Esophagus muscularis mucosa (tissue), 4 donors: Measurements from ENCODE around the gene ATRIP. TPM values are rescaled to one million over a fixed set of nuclear protein-coding genes. Genes with fewer than 3 reads are reported as not detected.

Experiments
- DNase-seq: peaks from one replicate; pipeline ENCODE4 v3.0.0-alpha.2; 2017; ENCODE audit errors: extremely low spot score
- H3K27ac ChIP-seq, 4 donors: fragments of 200-600 bp; sonication (generic); replicated peaks in 1 of 4; 1 replicate in 3 of 4; 2 replicates in 1 of 4; pipeline ENCODE4 v1.5.1; 2016 to 2019; ENCODE audit warnings: mild to moderate bottlenecking in 1 of 4
- H3K27me3 ChIP-seq, 4 donors: fragments of 200-600 bp; sonication (generic); one replicate each; pipeline versions ENCODE4 v1.5.1 to v1.6.0; 2016 to 2019
- H3K36me3 ChIP-seq, 4 donors: fragments of 200-600 bp; sonication (generic); one replicate each; pipeline ENCODE4 v1.5.1; 2016 to 2019
- H3K4me1 ChIP-seq, 4 donors: fragments of 200-600 bp; sonication (generic); one replicate each; pipeline ENCODE4 v1.5.1; 2016 to 2019
- H3K4me3 ChIP-seq, 4 donors: fragments of 200-600 bp; sonication (generic); 1 replicate in 2 of 4; 2 replicates in 2 of 4; pipeline ENCODE4 v1.5.1; 2016 to 2019; ENCODE audit warnings: mild to moderate bottlenecking in 4 of 4, moderate library complexity in 1 of 4
- H3K9me3 ChIP-seq, 4 donors: fragments of 200-600 bp; sonication (generic); 1 replicate in 3 of 4; 2 replicates in 1 of 4; pipeline ENCODE4 v1.5.1; 2016 to 2019
- CTCF ChIP-seq, 3 experiments: fragments of 200-600 bp in 2 of 3; fragments of 450-650 bp in 1 of 3; sonication (generic) in 2 of 3; IDR thresholded peaks; one replicate each; pipeline ENCODE4 v1.5.1; 2017 to 2019; ENCODE audit warnings: antibody characterized with exemption in 3 of 3, mild to moderate bottlenecking in 2 of 3, moderate library complexity in 1 of 3
- EP300 ChIP-seq: sonication (generic); formaldehyde crosslinking; IDR thresholded peaks from one replicate; pipeline ENCODE4 v1.6.1; 2017; ENCODE audit warnings: antibody characterized with exemption
- POLR2A ChIP-seq: fragments of 450-650 bp; IDR thresholded peaks from one replicate; pipeline ENCODE4 v1.6.1; 2017; ENCODE audit warnings: antibody characterized with exemption, moderate library complexity, mild to moderate bottlenecking, low read depth
- POLR2AphosphoS5 ChIP-seq, 2 donors: sonication (generic); formaldehyde crosslinking; IDR thresholded peaks; one replicate each; pipeline ENCODE4 v1.6.1; 2017; ENCODE audit warnings: antibody characterized with exemption in 2 of 2
- WGBS: methylation state at CpG from one replicate; pipeline ENCODE4 v1.1.5; 2018; 5-methylcytosine and 5-hydroxymethylcytosine counted together
- intact Hi-C: fragments of 100-400 bp; cut with DNase I; formaldehyde crosslinking; loops from one replicate; pipeline ENCODE4 v1.15.1; 2023
- total RNA-seq, 4 donors: library from RNA; depleted of rRNA; stranded (reverse); fragments of >200 nt; gene quantifications; one replicate each; pipeline versions ENCODE4 v1.1.0 to v1.2.1, GENCODE V29; 2016

Gene ATRIP
- total RNA-seq, 4 donors from 2014 or later, result 4.2 to 8.5 (median 5.3) TPM

- intact Hi-C loops, result no loop called here
- Histone ChIP-seq H3K9me3 (no peaks in the 10 kb centered on the region), H3K36me3 (peaks cover 36 to 66% (median 57%) of the 10 kb centered on the region in 4 donors), H3K27me3 (no peaks in the 10 kb centered on the region), H3K4me3 (no peak overlapping the region), H3K27ac (peak overlapping the region in 3 of 4 donors; percentile 4 to 15 (median 10)), H3K4me1 (peaks cover 42 to 45% (median 42%) of the 10 kb centered on the region in 4 donors)
- DNase-seq, result no peak
- 75% methylated on average over 7 of the region's 9 CpGs for WGBS
- no peak for TF ChIP-seq POLR2AphosphoS5 (IDR thresholded peaks at IDR 0.05)
- no peak for TF ChIP-seq CTCF (IDR thresholded peaks at IDR 0.05)
These were observed 17.2 kb downstream of the ATRIP start for GRCh38 chr3:48463703-48464102.

- H3K27ac ChIP-seq, result peak overlapping the region; percentile 96 to 100 (median 98)
- H3K36me3 ChIP-seq, result peaks cover 27 to 66% (median 57%) of the 10 kb centered on the region in 4 donors
- H3K4me1 ChIP-seq, result peaks cover 52 to 55% (median 53%) of the 10 kb centered on the region in 4 donors
- H3K4me3 ChIP-seq, result no peak overlapping the region
- no peaks in the 10 kb centered on the region for H3K27me3 ChIP-seq
- no peak for DNase-seq
- TF ChIP-seq EP300 (no peak), POLR2A (no peak), CTCF (IDR thresholded peaks at IDR 0.05) (no peak), POLR2AphosphoS5 (IDR thresholded peaks at IDR 0.05) (no peak)
- no peaks in the 10 kb centered on the region for H3K9me3 ChIP-seq
- 87% methylated on average over 8 of the region's 17 CpGs for WGBS
- intact Hi-C loops, result loop anchor here (1.0 kb wide), 2 partner anchors 41 to 84 kb away; no protein-coding TSS in a partner anchor
These were observed 18.2 kb downstream of the ATRIP start for GRCh38 chr3:48464713-48465221.

- Histone ChIP-seq H3K36me3 (peaks cover 23 to 66% (median 55%) of the 10 kb centered on the region in 4 donors), H3K9me3 (no peaks in the 10 kb centered on the region), H3K27ac (peak overlapping the region; percentile 96 to 100 (median 98)), H3K4me1 (peaks cover 57 to 59% (median 57%) of the 10 kb centered on the region in 4 donors), H3K27me3 (no peaks in the 10 kb centered on the region), H3K4me3 (peak overlapping the region in 2 of 4 donors; percentile 56 to 71)
- 18% methylated on average over 6 of the region's 7 CpGs for WGBS
- TF ChIP-seq POLR2AphosphoS5 (IDR thresholded peaks at IDR 0.05) (no peak), EP300 (no peak), POLR2A (no peak), CTCF (IDR thresholded peaks at IDR 0.05) (no peak)
- intact Hi-C loops, result loop anchor here (1.0 kb wide), 2 partner anchors 40 to 83 kb away; no protein-coding TSS in a partner anchor
- no peak for DNase-seq
These were observed 18.6 kb downstream of the ATRIP start for GRCh38 chr3:48465237-48465530.

- Histone ChIP-seq H3K9me3 (no peaks in the 10 kb centered on the region), H3K36me3 (peaks cover 19 to 64% (median 51%) of the 10 kb centered on the region in 4 donors), H3K4me3 (peak overlapping the region; percentile 56 to 71 (median 58)), H3K27me3 (no peaks in the 10 kb centered on the region), H3K27ac (peak overlapping the region; percentile 96 to 100 (median 98)), H3K4me1 (peaks cover 62 to 65% (median 63%) of the 10 kb centered on the region in 4 donors)
- TF ChIP-seq POLR2AphosphoS5 (IDR thresholded peaks at IDR 0.05) (peak; percentile 89 to 95), EP300 (no peak), POLR2A (peak; percentile 66), CTCF (IDR thresholded peaks at IDR 0.05) (peak; percentile 81 to 91 (median 90))
- peak; percentile 99 for DNase-seq
- intact Hi-C loops, result loop anchor here (1.0 kb wide), 2 partner anchors 40 to 83 kb away; no protein-coding TSS in a partner anchor
- under 1% methylated on average over 18 of the region's 21 CpGs for WGBS
These were observed 19.2 kb downstream of the ATRIP start for GRCh38 chr3:48465531-48466378.
